ENCODE measurements around the gene ACAP2. TPM values are rescaled to one million over a fixed set of nuclear protein-coding genes. Genes with fewer than 3 reads are reported as not detected.
"Not testable (repeated sequence)": the region's sequence is repeated elsewhere in the genome, so short reads cannot be mapped to it uniquely, and the experiment has no call there.

Gene ACAP2
- polyA plus RNA-seq, result 71.3 TPM

DNA sequence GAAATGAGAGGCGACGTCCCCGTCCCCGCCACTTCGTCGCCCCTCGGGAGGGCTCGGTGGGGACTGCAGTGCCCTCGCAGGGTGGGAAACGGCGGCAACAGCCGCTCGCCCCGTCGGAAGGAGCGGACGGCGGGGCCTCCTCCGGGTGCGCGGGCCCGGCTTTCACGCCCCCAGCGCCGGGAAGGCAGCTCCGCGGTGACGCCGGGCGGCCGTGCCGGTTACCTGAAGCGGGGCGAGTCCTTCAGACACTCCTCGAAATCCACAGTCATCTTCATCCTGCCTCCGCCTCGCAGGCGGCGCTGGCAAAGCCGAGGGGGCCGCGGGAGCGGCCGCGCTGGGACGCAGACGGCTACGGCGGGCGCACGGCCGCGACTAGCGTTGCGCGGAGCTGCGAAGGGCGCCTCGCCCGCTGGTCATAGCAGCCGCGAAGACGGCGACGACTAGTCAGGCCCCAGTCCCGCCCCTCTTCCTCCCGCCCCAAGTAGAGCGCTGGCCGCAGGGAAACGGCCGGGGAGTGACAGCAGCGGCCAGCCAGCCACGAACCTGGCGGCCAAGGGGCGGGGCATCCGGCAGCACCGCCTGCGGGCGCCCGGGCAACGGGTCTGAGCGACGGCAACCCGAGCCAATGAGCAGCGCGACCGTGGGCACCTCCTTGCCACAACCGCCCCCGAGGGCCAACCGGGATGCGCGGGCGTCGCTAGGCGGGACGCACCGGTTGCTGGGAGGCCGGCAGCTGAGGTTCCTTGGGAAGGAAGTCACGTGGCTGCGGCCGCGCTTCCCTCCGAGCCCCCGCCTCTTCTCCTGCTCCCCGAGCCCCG is at the start of gene ACAP2:
Gene ACAP2 (minus strand): TSS at position 448 of the 818 bp plus-strand sequence. CDS start 173 bp downstream, at position 275.
- Mint-ChIP-seq H3K9me3 (no peaks in the 10 kb centered on the region), H3K4me3 (peak within 1 kb of the TSS; percentile 93 to 98 (median 98)), H3K36me3 (no peaks in the 10 kb centered on the region), H3K27me3 (no peaks in the 10 kb centered on the region), H3K4me1 (peaks cover 36 to 43% (median 37%) of the 10 kb centered on the region in 3 donors), H3K27ac (peak within 1 kb of the TSS; percentile 96 to 98 (median 96))

DNA sequence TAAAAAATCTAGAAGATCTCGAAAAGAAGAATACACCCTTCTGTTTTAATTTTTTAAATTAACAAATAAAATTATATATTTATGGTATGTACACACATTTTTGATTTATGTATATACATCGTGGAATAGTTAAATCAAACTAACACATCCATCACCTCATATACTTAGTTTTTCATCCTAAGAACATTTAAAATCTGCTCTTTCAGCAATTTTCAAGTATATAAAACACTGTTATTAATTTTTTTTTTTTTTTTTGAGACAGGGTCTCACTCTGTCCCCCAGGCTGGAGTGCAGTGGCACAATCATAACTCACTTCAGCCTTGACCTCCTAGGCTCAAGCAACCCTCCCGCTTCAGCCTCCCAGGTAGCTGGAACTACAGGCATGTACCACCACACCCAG is 32.8 kb upstream of the ACAP2 start:
- Mint-ChIP-seq H3K9me3 (no peaks in the 10 kb centered on the region), H3K27ac (no peak overlapping the region), H3K36me3 (peaks cover 2% of the 10 kb centered on the region), H3K4me3 (no peak overlapping the region), H3K27me3 (peaks cover 11% of the 10 kb centered on the region), H3K4me1 (no peaks in the 10 kb centered on the region)

DNA sequence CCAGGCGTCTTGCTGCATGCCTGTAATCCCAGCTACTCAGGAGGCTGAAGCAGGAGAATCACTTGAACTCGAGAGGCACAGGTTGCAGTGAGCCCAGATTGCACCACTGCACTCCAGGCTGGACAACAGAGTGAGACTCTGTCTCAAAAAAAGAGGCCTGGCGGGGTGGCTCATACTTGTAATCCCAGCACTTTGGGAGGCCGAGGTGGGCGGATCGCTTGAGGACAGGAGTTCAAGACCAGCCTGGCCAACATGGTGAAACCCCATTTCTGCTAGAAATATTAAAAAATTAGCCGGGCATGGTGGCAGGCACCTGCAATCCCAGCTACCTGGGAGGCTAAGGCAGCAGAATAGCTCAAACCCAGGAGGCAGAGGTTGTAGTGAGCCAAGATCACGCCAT is 32.3 kb upstream of the ACAP2 start:
- H3K4me3 Mint-ChIP-seq, H3K27ac Mint-ChIP-seq, H3K4me1 Mint-ChIP-seq, H3K9me3 Mint-ChIP-seq, H3K36me3 Mint-ChIP-seq: not testable (repeated sequence)
- H3K27me3 Mint-ChIP-seq, result peaks cover 11% of the 10 kb centered on the region

DNA sequence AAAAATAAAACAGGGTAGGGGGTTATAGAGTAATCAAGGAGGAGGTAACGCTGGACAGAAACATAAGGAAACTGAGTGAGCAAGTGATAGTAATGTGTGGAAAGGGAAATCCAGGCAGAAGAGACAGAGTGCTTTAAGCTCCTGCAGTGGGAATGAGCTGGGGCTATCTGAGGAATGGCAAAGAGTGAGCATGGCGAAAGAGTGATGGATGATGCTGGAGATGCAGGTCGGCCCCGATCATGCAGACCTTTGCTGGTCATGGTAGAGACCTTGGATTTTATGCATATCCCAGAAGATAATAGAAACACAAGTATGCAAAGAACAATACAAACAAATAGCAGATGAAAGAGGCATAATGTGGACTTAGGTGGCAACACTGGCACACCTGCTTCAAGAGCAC is 26.0 kb upstream of the ACAP2 start:
- peaks cover 4% of the 10 kb centered on the region for H3K36me3 Mint-ChIP-seq
- H3K4me1 Mint-ChIP-seq, result no peaks in the 10 kb centered on the region
- H3K9me3 Mint-ChIP-seq, result peaks cover 3 to 20% (median 8%) of the 10 kb centered on the region in 3 donors
- peaks cover under 1% of the 10 kb centered on the region for H3K27me3 Mint-ChIP-seq
- no peak overlapping the region for H3K27ac Mint-ChIP-seq
- H3K4me3 Mint-ChIP-seq, result no peak overlapping the region

DNA sequence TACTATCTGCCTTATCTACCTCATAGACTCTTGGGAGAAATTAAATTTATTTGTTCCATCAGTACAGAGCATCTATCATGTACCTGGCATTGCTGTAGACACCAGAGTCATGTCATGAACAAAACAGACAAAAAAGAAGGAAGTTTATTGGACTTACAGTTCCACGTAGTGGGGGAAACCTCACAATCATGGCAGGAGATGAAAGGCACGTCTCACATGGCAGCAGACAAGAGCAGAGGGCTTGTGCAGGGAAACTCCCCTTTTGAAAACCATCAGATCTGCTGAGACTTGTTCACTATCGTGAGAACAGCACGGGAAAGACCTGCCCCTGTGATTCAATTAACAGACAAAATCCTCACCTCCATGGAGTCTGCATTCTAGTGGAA is 25.6 kb upstream of the ACAP2 start:
- Mint-ChIP-seq H3K27ac (no peak overlapping the region), H3K9me3 (peaks cover 3 to 20% (median 8%) of the 10 kb centered on the region in 3 donors), H3K4me3 (no peak overlapping the region), H3K4me1 (no peaks in the 10 kb centered on the region), H3K27me3 (no peaks in the 10 kb centered on the region), H3K36me3 (peaks cover 4% of the 10 kb centered on the region)

GRCh38 chr3:195467641-195468390 is 25.0 kb upstream of the ACAP2 start:
- no peaks in the 10 kb centered on the region for H3K27me3 Mint-ChIP-seq
- H3K9me3 Mint-ChIP-seq, result peaks cover 3 to 20% (median 8%) of the 10 kb centered on the region in 3 donors
- no peak overlapping the region for H3K27ac Mint-ChIP-seq
- no peaks in the 10 kb centered on the region for H3K4me1 Mint-ChIP-seq
- no peak overlapping the region for H3K4me3 Mint-ChIP-seq
- H3K36me3 Mint-ChIP-seq, result peaks cover 4% of the 10 kb centered on the region

DNA sequence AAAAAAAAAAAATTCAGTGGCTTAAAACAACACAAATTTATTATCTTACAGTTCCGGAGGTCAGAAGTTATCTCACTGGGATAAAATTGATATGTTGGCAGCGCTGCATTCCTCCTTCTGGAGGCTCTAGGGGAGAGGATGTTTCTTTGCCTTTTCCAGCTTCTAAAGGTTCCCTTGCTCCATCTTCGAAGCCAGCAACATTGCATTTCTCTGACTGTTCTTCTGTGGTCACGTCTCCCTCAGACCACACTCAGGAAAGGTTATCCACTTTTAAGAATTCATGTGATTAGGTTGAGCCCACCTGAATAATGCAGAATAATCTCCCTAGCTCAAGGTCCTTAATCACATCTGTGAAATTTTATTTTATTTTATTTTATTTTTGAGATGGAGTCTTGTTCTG is 23.4 kb upstream of the ACAP2 start:
- peaks cover 1% of the 10 kb centered on the region for H3K36me3 Mint-ChIP-seq
- H3K4me1 Mint-ChIP-seq, result no peaks in the 10 kb centered on the region
- peaks cover 3 to 20% (median 8%) of the 10 kb centered on the region in 3 donors for H3K9me3 Mint-ChIP-seq
- no peak overlapping the region for H3K27ac Mint-ChIP-seq
- no peak overlapping the region for H3K4me3 Mint-ChIP-seq
- H3K27me3 Mint-ChIP-seq, result peaks cover 1% of the 10 kb centered on the region

- H3K27ac Mint-ChIP-seq, H3K27me3 Mint-ChIP-seq, H3K4me3 Mint-ChIP-seq, H3K36me3 Mint-ChIP-seq, H3K9me3 Mint-ChIP-seq: not testable (repeated sequence)
- peaks cover 7 to 12% (median 10%) of the 10 kb centered on the region in 3 donors for H3K4me1 Mint-ChIP-seq
Measured at GRCh38 chr3:195462922-195463321, 20.1 kb upstream of the ACAP2 start.

- Mint-ChIP-seq H3K9me3 (no peaks in the 10 kb centered on the region), H3K27me3 (peaks cover 1% of the 10 kb centered on the region), H3K36me3 (no peaks in the 10 kb centered on the region), H3K4me1 (peaks cover 7 to 12% (median 10%) of the 10 kb centered on the region in 3 donors), H3K27ac (no peak overlapping the region), H3K4me3 (no peak overlapping the region)
Measured at GRCh38 chr3:195462308-195462610, 19.4 kb upstream of the ACAP2 start.

GRCh38 chr3:195461594-195462307 is 18.9 kb upstream of the ACAP2 start:
- Mint-ChIP-seq H3K27ac (no peak overlapping the region), H3K36me3 (no peaks in the 10 kb centered on the region), H3K4me1 (peaks cover 7 to 12% (median 10%) of the 10 kb centered on the region in 3 donors), H3K27me3 (peaks cover 1% of the 10 kb centered on the region), H3K4me3 (no peak overlapping the region), H3K9me3 (no peaks in the 10 kb centered on the region)

GRCh38 chr3:195460091-195460713 is 17.4 kb upstream of the ACAP2 start:
- H3K27ac Mint-ChIP-seq, result no peak overlapping the region
- no peaks in the 10 kb centered on the region for H3K36me3 Mint-ChIP-seq
- H3K9me3 Mint-ChIP-seq, result peaks cover 0 to 2% (median 0%) of the 10 kb centered on the region in 3 donors
- peaks cover 1% of the 10 kb centered on the region for H3K27me3 Mint-ChIP-seq
- peaks cover 7 to 12% (median 10%) of the 10 kb centered on the region in 3 donors for H3K4me1 Mint-ChIP-seq
- no peak overlapping the region for H3K4me3 Mint-ChIP-seq

DNA sequence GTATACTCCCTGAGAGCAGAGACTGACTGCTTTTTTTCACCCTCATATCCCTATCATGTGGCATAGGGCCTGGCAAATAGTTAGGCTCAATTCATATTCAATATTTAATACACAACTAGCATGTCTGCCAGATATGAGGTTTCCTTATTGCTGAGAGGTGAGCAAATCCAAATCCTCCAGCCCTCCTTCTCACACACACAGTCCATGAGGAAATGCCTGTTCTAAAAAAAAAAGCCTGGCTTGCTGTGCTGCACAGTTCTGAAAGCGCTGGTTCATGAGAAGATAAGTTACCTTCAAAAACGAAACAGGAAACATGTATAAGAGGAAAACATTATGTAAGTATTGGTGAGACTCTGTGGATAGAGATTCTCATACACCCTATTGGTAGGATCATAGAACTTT is 15.5 kb upstream of the ACAP2 start:
- peak overlapping the region in 2 of 3 donors; percentile 17 to 90 for H3K27ac Mint-ChIP-seq
- H3K9me3 Mint-ChIP-seq, result peaks cover 0 to 4% (median 2%) of the 10 kb centered on the region in 3 donors
- peaks cover 1% of the 10 kb centered on the region for H3K27me3 Mint-ChIP-seq
- no peak overlapping the region for H3K4me3 Mint-ChIP-seq
- H3K4me1 Mint-ChIP-seq, result peaks cover 7 to 12% (median 10%) of the 10 kb centered on the region in 3 donors
- no peaks in the 10 kb centered on the region for H3K36me3 Mint-ChIP-seq

- H3K4me1 Mint-ChIP-seq, result peaks cover 7 to 12% (median 10%) of the 10 kb centered on the region in 3 donors
Measured at GRCh38 chr3:195455789-195456188, 13.0 kb upstream of the ACAP2 start.

GRCh38 chr3:195453236-195453635 is 10.4 kb upstream of the ACAP2 start:
- H3K9me3 Mint-ChIP-seq, result peaks cover 0 to 4% (median 2%) of the 10 kb centered on the region in 3 donors
- H3K36me3 Mint-ChIP-seq, result peaks cover 2% of the 10 kb centered on the region
- H3K27ac Mint-ChIP-seq, result peak overlapping the region in 2 of 3 donors; percentile 11 to 29
- H3K4me1 Mint-ChIP-seq, result peaks cover 3 to 6% (median 3%) of the 10 kb centered on the region in 3 donors
- no peaks in the 10 kb centered on the region for H3K27me3 Mint-ChIP-seq
- H3K4me3 Mint-ChIP-seq, result no peak overlapping the region

More at GRCh38 chr3:195455789-195456188, 13.0 kb upstream of the ACAP2 start:
- H3K27ac Mint-ChIP-seq, result no peak overlapping the region
- H3K36me3 Mint-ChIP-seq, result no peaks in the 10 kb centered on the region
- H3K9me3 Mint-ChIP-seq, result peaks cover 0 to 4% (median 2%) of the 10 kb centered on the region in 3 donors
- no peaks in the 10 kb centered on the region for H3K27me3 Mint-ChIP-seq
- no peak overlapping the region for H3K4me3 Mint-ChIP-seq

All from IgD-negative memory B cell (primary cell).